Right lobe of liver (tissue), 4 donors: ENCODE results near the gene PCED1B.

ENCODE experiments used
- POLR2A ChIP-seq: fragments of 450-650 bp; IDR thresholded peaks from one replicate; pipeline ENCODE4 v1.6.1; 2017; ENCODE audit warnings: antibody characterized with exemption, mild to moderate bottlenecking
- TF ChIP-seq, protein P1 (sequence below), 4 donors: fragments of 200-600 bp in 3 of 4; fragments of 450-650 bp in 1 of 4; IDR thresholded peaks; one replicate each; pipeline versions ENCODE4 v1.5.1 to v1.8.0; 2016 to 2022; ENCODE audit warnings: antibody characterized with exemption in 4 of 4, mild to moderate bottlenecking in 2 of 4
- donor health status: DM: no; HTN: no; CAD: no.
- donor health status: DM: no; HTN: no; CAD: no.
- donor health status: DM: no; HTN: yes; CAD: no.

DNA sequence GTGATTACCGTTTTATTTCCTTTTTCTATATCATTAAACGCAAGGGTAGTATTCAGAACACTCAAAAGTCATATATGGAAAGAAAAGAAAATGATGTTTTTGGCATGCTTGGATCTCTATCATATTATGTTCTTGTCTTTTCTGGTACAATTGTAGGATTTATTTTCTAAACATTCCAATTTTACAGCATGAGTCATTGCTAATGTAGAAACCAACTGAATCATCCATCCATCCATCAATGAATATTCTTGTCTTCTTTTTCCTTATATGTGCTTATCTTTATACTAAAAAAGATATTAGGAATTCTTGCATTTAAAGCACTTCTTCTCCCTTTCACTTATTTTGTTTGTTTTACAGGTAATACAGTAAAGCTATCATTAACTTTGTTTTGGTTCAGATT, 20.7 kb downstream of the PCED1B start:
- TF ChIP-seq, protein P1, sequence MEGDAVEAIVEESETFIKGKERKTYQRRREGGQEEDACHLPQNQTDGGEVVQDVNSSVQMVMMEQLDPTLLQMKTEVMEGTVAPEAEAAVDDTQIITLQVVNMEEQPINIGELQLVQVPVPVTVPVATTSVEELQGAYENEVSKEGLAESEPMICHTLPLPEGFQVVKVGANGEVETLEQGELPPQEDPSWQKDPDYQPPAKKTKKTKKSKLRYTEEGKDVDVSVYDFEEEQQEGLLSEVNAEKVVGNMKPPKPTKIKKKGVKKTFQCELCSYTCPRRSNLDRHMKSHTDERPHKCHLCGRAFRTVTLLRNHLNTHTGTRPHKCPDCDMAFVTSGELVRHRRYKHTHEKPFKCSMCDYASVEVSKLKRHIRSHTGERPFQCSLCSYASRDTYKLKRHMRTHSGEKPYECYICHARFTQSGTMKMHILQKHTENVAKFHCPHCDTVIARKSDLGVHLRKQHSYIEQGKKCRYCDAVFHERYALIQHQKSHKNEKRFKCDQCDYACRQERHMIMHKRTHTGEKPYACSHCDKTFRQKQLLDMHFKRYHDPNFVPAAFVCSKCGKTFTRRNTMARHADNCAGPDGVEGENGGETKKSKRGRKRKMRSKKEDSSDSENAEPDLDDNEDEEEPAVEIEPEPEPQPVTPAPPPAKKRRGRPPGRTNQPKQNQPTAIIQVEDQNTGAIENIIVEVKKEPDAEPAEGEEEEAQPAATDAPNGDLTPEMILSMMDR (IDR thresholded peaks at IDR 0.05), result no peak
- no peak for TF ChIP-seq POLR2A
